HepG2 (cell line): Measurements from ENCODE around the gene PPP2R5D. TPM values are rescaled to one million over a fixed set of nuclear protein-coding genes. Genes with fewer than 3 reads are reported as not detected.
A peak's percentile ranks its signal among the peaks of the same experiment; 100 is the strongest.

ENCODE experiments used
- ATAC-seq: fragments of 200-7000 bp; cut with Tn5 transposase; 3 replicates; pipeline ENCODE4 v1.9.1; 2020; ENCODE audit warnings: mild to moderate bottlenecking, moderate library complexity
- BruUV-seq: library from RNA; stranded (reverse); fragments of 400-500 nt; replicated peaks from 2 replicates; lab custom pipeline; 2021; lab: Mats Ljungman, UMichigan
- CTCF ChIA-PET: fragments of 300-600 bp; formaldehyde crosslinking; extraction: SDS; loops from one replicate; lab custom pipeline; 2021; ENCODE audit warnings: low total read pairs, inconsistent platforms, low intra/inter-chr PET ratio; lab: Yijun Ruan, JAX
- POLR2A ChIA-PET: fragments of 350-600 bp; sonication (Branson Sonifier 250); formaldehyde crosslinking; loops from one replicate; lab custom pipeline; 2020; ENCODE audit warnings: antibody characterized with exemption, inconsistent platforms; lab: Yijun Ruan, JAX
- DNase-seq: peaks from one replicate; pipeline ENCODE4 v3.0.0-alpha.2; 2015; ENCODE audit warnings: low spot score
- FAIRE-seq: peaks from 3 replicates; lab custom pipeline; 2011; peaks lifted over from hg19 to GRCh38; lab: Jason Lieb, UNC
- H2AFZ ChIP-seq: one replicate; pipeline ENCODE4 v1.6.1; 2011; ENCODE audit warnings: low read length, inconsistent platforms
- H3K27ac ChIP-seq: fragments of 300-600 bp; 3 replicates; pipeline ENCODE4 v1.8.0; 2011; ENCODE audit warnings: mixed run types, mild to moderate bottlenecking, mixed read lengths, low read length, inconsistent platforms; ENCODE audit not compliant: insufficient read depth; ENCODE audit errors: extremely low read length
- H3K27me3 ChIP-seq, 2 experiments: fragments of 200-600 bp in 1 of 2; 2 replicates in 1 of 2; 3 replicates in 1 of 2; pipeline versions ENCODE4 v1.6.0 to v1.8.0; 2011; ENCODE audit warnings: low read length in 2 of 2, mild to moderate bottlenecking in 2 of 2, moderate library complexity in 2 of 2, inconsistent platforms in 1 of 2; ENCODE audit not compliant: insufficient read depth in 2 of 2, control insufficient read depth in 1 of 2
- H3K36me3 ChIP-seq, 2 experiments: fragments of 200-600 bp in 1 of 2; replicated peaks in 1 of 2; 2 replicates in 1 of 2; 3 replicates in 1 of 2; pipeline versions ENCODE4 v1.5.1 to v1.8.0; 2011; ENCODE audit warnings: low read length in 2 of 2, inconsistent platforms in 1 of 2; ENCODE audit not compliant: insufficient read depth in 2 of 2, control insufficient read depth in 1 of 2
- H3K4me1 ChIP-seq: 2 replicates; pipeline ENCODE4 v1.5.1; 2012; ENCODE audit warnings: low read length, inconsistent platforms; ENCODE audit not compliant: insufficient read depth
- H3K4me2 ChIP-seq: 2 replicates; pipeline ENCODE4 v1.6.0; 2011; ENCODE audit warnings: low read depth, low read length, inconsistent platforms
- H3K4me3 ChIP-seq, 3 experiments: fragments of 200-600 bp in 1 of 3; sonication (generic), shearing (Covaris generic) in 1 of 3; replicated peaks in 1 of 3; 2 replicates each; pipeline ENCODE4 v1.5.1; 2011 to 2016; ENCODE audit warnings: low read length in 3 of 3, inconsistent platforms in 2 of 3, low read depth in 2 of 3, mild to moderate bottlenecking in 2 of 3, control low read depth in 1 of 3, mixed read lengths in 1 of 3; ENCODE audit not compliant: insufficient read depth in 1 of 3
- H3K79me2 ChIP-seq: one replicate; pipeline ENCODE4 v1.6.1; 2011; ENCODE audit warnings: low read length, inconsistent platforms; ENCODE audit not compliant: insufficient read depth
- H3K9ac ChIP-seq: 2 replicates; pipeline ENCODE4 v1.6.0; 2011; ENCODE audit warnings: mild to moderate bottlenecking, low read depth, low read length, inconsistent platforms; ENCODE audit not compliant: insufficient read depth
- H3K9me3 ChIP-seq: 2 replicates; pipeline ENCODE4 v1.5.1; 2012; ENCODE audit warnings: mild to moderate bottlenecking, low read length
- H4K20me1 ChIP-seq: 2 replicates; pipeline ENCODE4 v1.6.0; 2011; ENCODE audit warnings: inconsistent platforms, mild to moderate bottlenecking, low read length, moderate library complexity; ENCODE audit not compliant: insufficient read depth
- ETV6 ChIP-seq: sonication (generic); formaldehyde crosslinking; conservative IDR thresholded peaks from 2 replicates; pipeline ENCODE4 v1.4.0; 2020; ENCODE audit warnings: missing genetic modification reagents
- HNF4G ChIP-seq, 2 experiments: sonication (generic) in 1 of 2; formaldehyde crosslinking in 1 of 2; IDR thresholded peaks; 2 replicates each; pipeline versions ENCODE4 v1.4.0 to v1.6.1; 2011 to 2020; ENCODE audit warnings: borderline replicate concordance in 2 of 2, low read depth in 2 of 2, mild to moderate bottlenecking in 2 of 2, low read length in 1 of 2, missing genetic modification reagents in 1 of 2, moderate library complexity in 1 of 2
- KDM5B ChIP-seq: sonication (generic); formaldehyde crosslinking; IDR thresholded peaks from 2 replicates; pipeline ENCODE4 v1.4.0; 2020; ENCODE audit warnings: missing genetic modification reagents, mild to moderate bottlenecking, borderline replicate concordance
- MED13 ChIP-seq: sonication (generic); formaldehyde crosslinking; IDR thresholded peaks from 2 replicates; pipeline ENCODE4 v1.5.0; 2020; ENCODE audit warnings: missing genetic modification reagents
- POLR2AphosphoS5 ChIP-seq: IDR thresholded peaks from 2 replicates; pipeline ENCODE4 v1.6.1; 2012; ENCODE audit warnings: low read depth, low read length
- RNF2 ChIP-seq: fragments of 450-650 bp; conservative IDR thresholded peaks from 2 replicates; pipeline ENCODE4 v1.6.1; 2016; ENCODE audit warnings: low read depth
- SETDB1 ChIP-seq: sonication (generic); formaldehyde crosslinking; IDR thresholded peaks from 2 replicates; pipeline ENCODE4 v1.5.1; 2020; ENCODE audit warnings: missing genetic modification reagents, mild to moderate bottlenecking, borderline replicate concordance
- SMAD9 ChIP-seq: sonication (generic); formaldehyde crosslinking; IDR thresholded peaks from 2 replicates; pipeline ENCODE4 v1.5.1; 2020; ENCODE audit warnings: mild to moderate bottlenecking, missing genetic modification reagents
- SRY ChIP-seq: sonication (generic); formaldehyde crosslinking; IDR thresholded peaks from 2 replicates; pipeline ENCODE4 v1.8.0; 2022; ENCODE audit warnings: mild to moderate bottlenecking, missing genetic modification reagents
- THYN1 ChIP-seq: sonication (generic); formaldehyde crosslinking; IDR thresholded peaks from 2 replicates; pipeline ENCODE4 v1.8.1; 2023; ENCODE audit warnings: low read depth, mild to moderate bottlenecking, moderate library complexity, missing genetic modification reagents, borderline replicate concordance
- ZNF510 ChIP-seq: sonication (generic); formaldehyde crosslinking; IDR thresholded peaks from 2 replicates; pipeline ENCODE4 v1.4.0; 2020; ENCODE audit warnings: low read depth, mild to moderate bottlenecking, missing genetic modification reagents
- ZNF629 ChIP-seq: sonication (generic); formaldehyde crosslinking; conservative IDR thresholded peaks from 2 replicates; pipeline ENCODE4 v1.5.0; 2020; ENCODE audit warnings: missing genetic modification reagents
- ZNF639 ChIP-seq: conservative IDR thresholded peaks from 2 replicates; pipeline ENCODE4 v1.6.1; 2018; ENCODE audit warnings: missing genetic modification reagents
- ZNF678 ChIP-seq: sonication (generic); formaldehyde crosslinking; IDR thresholded peaks from 2 replicates; pipeline ENCODE4 v1.4.0; 2020; ENCODE audit warnings: mild to moderate bottlenecking, missing genetic modification reagents
- ZNF687 ChIP-seq: sonication (generic); formaldehyde crosslinking; IDR thresholded peaks from 2 replicates; pipeline ENCODE4 v1.5.1; 2020; ENCODE audit warnings: mild to moderate bottlenecking, missing genetic modification reagents, moderate library complexity
- ZNF704 ChIP-seq: sonication (generic); formaldehyde crosslinking; IDR thresholded peaks from 2 replicates; pipeline ENCODE4 v1.8.1; 2023; ENCODE audit warnings: mild to moderate bottlenecking, inconsistent platforms, moderate library complexity, missing genetic modification reagents, borderline replicate concordance
- ZNF720 ChIP-seq: sonication (generic); formaldehyde crosslinking; IDR thresholded peaks from 2 replicates; pipeline ENCODE4 v1.4.0; 2020; ENCODE audit warnings: missing genetic modification reagents
- ZNF772 ChIP-seq: sonication (generic); formaldehyde crosslinking; IDR thresholded peaks from 2 replicates; pipeline ENCODE4 v1.5.0; 2020; ENCODE audit warnings: mild to moderate bottlenecking, missing genetic modification reagents
- in situ Hi-C: cut with HindIII; loops from 2 replicates; pipeline ENCODE4 v1.10.0; 2017; ENCODE audit warnings: low pct_unique_long_range_greater_than_20kb; ENCODE audit not compliant: extremely low pct_ligation_motif_present
- intact Hi-C: fragments of 100-400 bp; cut with micrococcal nuclease; formaldehyde crosslinking; loops from one replicate; pipeline ENCODE4 v1.10.0; 2022; ENCODE audit not compliant: unreplicated experiment
- polyA plus RNA-seq, 8 experiments: library from polyadenylated mRNA; depleted of rRNA in 3 of 8; stranded (reverse) in 7 of 8; unstranded in 1 of 8; fragments of >200 nt; fragmentation: Illumina TruSeq in 4 of 8; extraction: Trizol in 4 of 8; gene quantifications; 2 replicates each; pipeline versions ENCODE4 v1.2.1 to v1.2.3, GENCODE V29; 2011 to 2016; ENCODE audit warnings: low read depth in 4 of 8, missing spikeins in 1 of 8, mixed read lengths in 1 of 8; ENCODE audit not compliant: insufficient read depth in 1 of 8
- total RNA-seq, 5 experiments: library from RNA; depleted of rRNA; stranded (reverse); fragments of >200 nt; fragmentation: Illumina TruSeq; extraction: Trizol; gene quantifications; 2 replicates each; pipeline ENCODE4 v1.2.3, GENCODE V29; 2016; ENCODE audit warnings: low read depth in 1 of 5

Gene PPP2R5D
- total and polyA plus RNA-seq, 2 of the 13 experiments (the other 11 are each of a cell fraction or from before 2014, with no cell fraction given) = 53.7 to 60.4 TPM

GRCh38 chr6:42942444-42942843 lies 41.9 kb upstream of the PPP2R5D start (continued):
- TF ChIP-seq KDM5B (CRISPR knock-in tag) (peak; percentile 74; the same call in 1 of the 2 replicates), SRY (CRISPR knock-in tag) (0 out of 2 replicates have a peak, but pooled peaks have one; percentile 11), HNF4G (IDR thresholded peaks at IDR 0.05; ENCODE audit: borderline replicate concordance, low read depth, low read length) (peak; percentile 54; the same call in 1 of the 2 replicates), HNF4G (CRISPR knock-in tag; IDR thresholded peaks at IDR 0.05; ENCODE audit: borderline replicate concordance, low read depth) (no peak), RNF2 (no peak), ZNF678 (CRISPR knock-in tag) (no peak), SETDB1 (CRISPR knock-in tag) (no peak), ZNF772 (CRISPR knock-in tag) (no peak), ZNF510 (no peak), POLR2AphosphoS5 (peak; percentile 45; the same call in 1 of the 2 replicates)
- TF ChIP-seq, all 625 proteins: peak for 48

GRCh38 chr6:42947950-42948349 lies 36.4 kb upstream of the PPP2R5D start:
- H4K20me1 ChIP-seq = no peaks in the 10 kb centered on the region
- TF ChIP-seq ETV6 (CRISPR knock-in tag) = no peak
- no peak for TF ChIP-seq ZNF704 (CRISPR knock-in tag)
- TF ChIP-seq THYN1 (CRISPR knock-in tag) = no peak
- TF ChIP-seq ZNF639 (CRISPR knock-in tag) = no peak
- no peak for TF ChIP-seq ZNF629 (CRISPR knock-in tag)
- TF ChIP-seq ZNF720 = no peak
- TF ChIP-seq MED13 = no peak
- TF ChIP-seq SMAD9 (CRISPR knock-in tag) = no peak
- no peak for TF ChIP-seq ZNF687 (CRISPR knock-in tag)
- no peak for TF ChIP-seq SETDB1 (CRISPR knock-in tag)

More at GRCh38 chr6:42947950-42948349, 36.4 kb upstream of the PPP2R5D start:
- H3K79me2 ChIP-seq = no peaks in the 10 kb centered on the region
- ATAC-seq (no peak), FAIRE-seq (no peak), DNase-seq (no peak)
- H3K27ac ChIP-seq = no peak overlapping the region
- intact Hi-C loops = no loop called here
- no peak overlapping the region for H3K4me2 ChIP-seq
- no peaks in the 10 kb centered on the region for H3K36me3 ChIP-seq
- no peak overlapping the region for H2AFZ ChIP-seq
- POLR2A ChIA-PET = no interaction called here
- H3K27me3 ChIP-seq = no peaks in the 10 kb centered on the region
- peaks cover 2% of the 10 kb centered on the region for H3K4me1 ChIP-seq
- no peak overlapping the region for H3K9ac ChIP-seq
- BruUV-seq = no TSS peak
- no peak overlapping the region for H3K4me3 ChIP-seq
- H3K9me3 ChIP-seq = no peaks in the 10 kb centered on the region
- in situ Hi-C loops = no loop called here
- CTCF ChIA-PET = no interaction called here
